Right renal pelvis (tissue), 4 donors: Measurements from ENCODE around the gene DPEP2. TPM values are rescaled to one million over a fixed set of nuclear protein-coding genes. Genes with fewer than 3 reads are reported as not detected.
"Not testable (repeated sequence)": the region's sequence is repeated elsewhere in the genome, so short reads cannot be mapped to it uniquely, and the experiment has no call there.

Source experiments
- DNase-seq, 4 donors: peaks; one replicate each; pipeline ENCODE4 v3.0.0-alpha.2; 2013; ENCODE audit warnings: low read depth in 4 of 4, low spot score in 3 of 4, missing footprints in 1 of 4
- polyA plus RNA-seq, 4 donors: library from polyadenylated mRNA; unstranded; fragments of 120-200 nt; gene quantifications; one replicate each; pipeline ENCODE4 v1.2.1, GENCODE V29; 2013; ENCODE audit not compliant: insufficient read length in 4 of 4

DPEP2 gene
- polyA plus RNA-seq, 4 donors: 0.44 to 0.78 (median 0.70) TPM

- DNase-seq: no peak
Observed at GRCh38 chr16:67939507-67940445, 59.5 kb downstream of the DPEP2 start.

- DNase-seq: not testable (repeated sequence)
Observed at GRCh38 chr16:67937713-67938112, 61.6 kb downstream of the DPEP2 start.

Other genes starting within 250 kb of the DPEP2 start
- 10 to 100 TPM; 21.6 to 28.5 (median 22.3) TPM for gene RANBP10, start 192.9 kb downstream of the DPEP2 start, polyA plus RNA-seq
- 1 to 10 TPM; 7.3 to 9.0 (median 7.7) TPM for gene TSNAXIP1, start 192.6 kb downstream of the DPEP2 start, polyA plus RNA-seq
- gene THAP11, start 157.2 kb downstream of the DPEP2 start, polyA plus RNA-seq: 10 to 100 TPM; 30.4 to 33.8 (median 32.1) TPM
- 100 to 1,000 TPM; 121 to 130 (median 129) TPM for gene NUTF2, start 152.6 kb downstream of the DPEP2 start, polyA plus RNA-seq
- gene CENPT, start 151.8 kb downstream of the DPEP2 start, polyA plus RNA-seq: 10 to 100 TPM; 42.0 to 51.5 (median 46.9) TPM
- gene EDC4, start 126.4 kb downstream of the DPEP2 start, polyA plus RNA-seq: 10 to 100 TPM; 80.6 to 93.6 (median 86.7) TPM
- under 1 TPM in 2 of 4 donors, not detected in 2; 0.31 to 0.95 TPM for gene NRN1L, start 114.6 kb downstream of the DPEP2 start, polyA plus RNA-seq
- gene PSKH1, start 106.2 kb downstream of the DPEP2 start, polyA plus RNA-seq: 10 to 100 TPM; 33.7 to 41.8 (median 37.9) TPM
- 1 to 10 TPM; 3.0 to 8.9 (median 5.7) TPM for gene CTRL, start 67.6 kb downstream of the DPEP2 start, polyA plus RNA-seq
- 10 to 100 TPM; 20.0 to 30.3 (median 21.3) TPM for gene PSMB10, start 62.6 kb downstream of the DPEP2 start, polyA plus RNA-seq
- gene LCAT, start 55.4 kb downstream of the DPEP2 start, polyA plus RNA-seq: 10 to 100 TPM; 15.8 to 21.7 (median 19.1) TPM
- 10 to 100 TPM; 33.6 to 38.0 (median 36.5) TPM for gene SLC12A4, start 30.8 kb downstream of the DPEP2 start, polyA plus RNA-seq
- under 1 TPM in 3 of 4 donors, not detected in 1; 0.06 to 0.37 (median 0.14) TPM for gene DPEP3, start 19.0 kb downstream of the DPEP2 start, polyA plus RNA-seq
- gene DPEP2NB, start 16.4 kb upstream of the DPEP2 start, polyA plus RNA-seq: not detected
- 10 to 100 TPM in 3 of 4 donors, 1 to 10 TPM in 1; 9.9 to 12.1 (median 10.9) TPM for gene DDX28, start 23.7 kb upstream of the DPEP2 start, polyA plus RNA-seq
- 10 to 100 TPM; 13.2 to 17.2 (median 15.1) TPM for gene DUS2, start 23.8 kb upstream of the DPEP2 start, polyA plus RNA-seq
- 10 to 100 TPM; 32.2 to 39.0 (median 35.9) TPM for gene NFATC3, start 85.9 kb upstream of the DPEP2 start, polyA plus RNA-seq
- gene ESRP2, start 236.6 kb upstream of the DPEP2 start, polyA plus RNA-seq: 10 to 100 TPM; 26.3 to 36.3 (median 27.1) TPM
- gene PLA2G15, start 245.9 kb upstream of the DPEP2 start, polyA plus RNA-seq: 10 to 100 TPM; 20.8 to 24.1 (median 23.0) TPM